GM21717 (cell line): Measurements from ENCODE around the gene LMNA.
A peak's percentile ranks its signal among the peaks of the same experiment; 100 is the strongest.

Experiments used
- ATAC-seq: cut with Tn5 transposase; IDR thresholded peaks from one replicate; pipeline ENCODE4 v1.9.1; 2021; ENCODE audit warnings: mild to moderate bottlenecking, moderate library complexity; ENCODE audit not compliant: unreplicated experiment

The LMNA gene

GRCh38 chr1:156135930-156136871 lies 21.7 kb downstream of the LMNA start:
- no peak for ATAC-seq

- no peak for ATAC-seq
These were observed 22.5 kb downstream of the LMNA start for GRCh38 chr1:156136970-156137483.

GRCh38 chr1:156138458-156138867 lies 24.0 kb downstream of the LMNA start:
- no peak for ATAC-seq

GRCh38 chr1:156140879-156141707 lies 26.6 kb downstream of the LMNA start:
- ATAC-seq = no peak

GRCh38 chr1:156143765-156144489 lies 29.4 kb downstream of the LMNA start:
- no peak for ATAC-seq

GRCh38 chr1:156144742-156145141 lies 30.2 kb downstream of the LMNA start:
- ATAC-seq = no peak

GRCh38 chr1:156145650-156146019 lies 31.1 kb downstream of the LMNA start:
- ATAC-seq = no peak

- no peak for ATAC-seq
These were observed 31.7 kb downstream of the LMNA start for GRCh38 chr1:156146020-156146768.

- ATAC-seq = no peak
These were observed 32.4 kb downstream of the LMNA start for GRCh38 chr1:156146769-156147405.

GRCh38 chr1:156148216-156148615 lies 33.7 kb downstream of the LMNA start:
- no peak for ATAC-seq

GRCh38 chr1:156149374-156150332 lies 35.1 kb downstream of the LMNA start:
- ATAC-seq = peak; percentile 36

- no peak for ATAC-seq
These were observed 36.0 kb downstream of the LMNA start for GRCh38 chr1:156150333-156151011.

- ATAC-seq = no peak
These were observed 36.7 kb downstream of the LMNA start for GRCh38 chr1:156151093-156151688.

- no peak for ATAC-seq
These were observed 38.1 kb downstream of the LMNA start for GRCh38 chr1:156152628-156153027.

GRCh38 chr1:156153362-156153761 lies 38.9 kb downstream of the LMNA start, which contains the start of gene SEMA4A:
Gene SEMA4A (plus strand): TSS chr1:156153585. CDS start chr1:156154579, 994 bp downstream.
- no peak for ATAC-seq

- ATAC-seq = peak; percentile 49
These were observed 39.8 kb downstream of the LMNA start for GRCh38 chr1:156154317-156154749.

- no peak for ATAC-seq
These were observed 41.4 kb downstream of the LMNA start for GRCh38 chr1:156155756-156156510.
